G401 (cell line): Measurements from ENCODE around the gene HPCAL1. TPM values are rescaled to one million over a fixed set of nuclear protein-coding genes. Genes with fewer than 3 reads are reported as not detected.

Source experiments
- DNase-seq: peaks from one replicate; pipeline ENCODE4 v3.0.0-alpha.2; 2015; ENCODE audit warnings: low spot score
- in situ Hi-C: cut with HindIII; loops from 2 replicates; pipeline ENCODE4 v1.10.0; 2016; ENCODE audit warnings: low sequenced_read_pairs, mixed read lengths
- total RNA-seq: library from RNA; depleted of rRNA; stranded (reverse); fragments of >200 nt; shearing (Covaris generic); gene quantifications from 2 replicates; pipeline ENCODE4 v1.2.3, GENCODE V29; 2014

HPCAL1 gene
- total RNA-seq, 1 experiment from 2014 or later = 34.8 TPM

DNA sequence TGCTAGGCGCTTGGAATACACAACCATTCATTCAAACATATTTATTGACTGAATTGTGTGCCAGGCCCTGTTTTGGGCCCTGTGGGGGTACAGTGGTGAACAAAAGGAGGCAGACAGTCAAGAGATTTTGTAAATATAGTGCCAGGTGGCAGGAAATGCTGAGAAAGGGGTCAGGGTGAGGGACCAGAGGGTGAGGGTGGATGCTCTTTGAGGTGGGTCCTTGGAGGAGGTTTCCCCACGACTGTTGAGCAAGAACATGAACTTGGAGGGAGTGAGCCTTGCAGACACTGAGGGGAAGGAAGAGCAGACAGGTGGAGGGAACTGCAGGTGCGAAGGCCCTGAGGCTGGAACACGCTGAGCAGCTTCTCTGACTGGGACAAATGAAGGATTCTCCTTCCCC lies 104.7 kb downstream of the HPCAL1 start:
- DNase-seq = no peak
- in situ Hi-C loops = no loop called here

DNA sequence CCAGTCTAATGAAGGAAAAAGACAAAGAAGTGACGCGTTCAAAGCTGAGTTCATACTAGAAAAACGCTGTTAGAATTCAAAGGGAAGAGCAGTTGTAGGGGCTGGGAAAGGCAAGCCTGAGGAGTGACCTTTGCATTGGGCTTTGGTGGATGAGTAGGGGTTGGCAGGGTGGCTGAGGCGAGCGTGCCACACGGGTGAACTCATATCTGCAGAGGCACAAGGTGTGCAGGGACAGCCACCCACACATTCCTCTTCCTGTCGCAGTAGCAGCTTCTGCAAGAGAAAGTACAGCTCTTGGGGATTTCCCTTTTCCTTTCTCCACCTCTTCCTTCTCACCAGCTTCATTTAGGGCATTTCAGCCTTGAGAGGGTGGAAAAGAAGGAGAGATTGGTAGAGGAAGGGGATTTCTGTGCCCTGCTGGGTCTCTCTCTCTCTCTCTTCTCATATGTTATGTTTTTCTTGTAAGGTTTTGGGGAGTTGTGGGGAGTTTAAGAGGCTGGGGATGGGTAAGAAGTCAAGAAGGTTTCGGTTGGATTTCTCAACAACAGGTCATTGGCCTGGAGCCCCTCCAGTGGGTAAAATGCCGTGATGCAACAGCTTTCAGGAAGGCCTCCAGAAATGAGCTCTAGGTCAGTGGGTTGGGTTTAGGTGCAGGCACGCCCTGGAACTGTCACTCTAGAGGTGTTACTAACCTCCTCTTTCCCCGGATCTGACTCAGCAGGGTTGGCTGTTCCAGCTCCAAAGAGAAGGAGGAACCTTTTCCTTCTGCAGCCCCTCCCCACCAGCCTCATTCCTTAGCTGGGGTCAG lies 105.3 kb downstream of the HPCAL1 start:
- in situ Hi-C loops = no loop called here
- no peak for DNase-seq

DNA sequence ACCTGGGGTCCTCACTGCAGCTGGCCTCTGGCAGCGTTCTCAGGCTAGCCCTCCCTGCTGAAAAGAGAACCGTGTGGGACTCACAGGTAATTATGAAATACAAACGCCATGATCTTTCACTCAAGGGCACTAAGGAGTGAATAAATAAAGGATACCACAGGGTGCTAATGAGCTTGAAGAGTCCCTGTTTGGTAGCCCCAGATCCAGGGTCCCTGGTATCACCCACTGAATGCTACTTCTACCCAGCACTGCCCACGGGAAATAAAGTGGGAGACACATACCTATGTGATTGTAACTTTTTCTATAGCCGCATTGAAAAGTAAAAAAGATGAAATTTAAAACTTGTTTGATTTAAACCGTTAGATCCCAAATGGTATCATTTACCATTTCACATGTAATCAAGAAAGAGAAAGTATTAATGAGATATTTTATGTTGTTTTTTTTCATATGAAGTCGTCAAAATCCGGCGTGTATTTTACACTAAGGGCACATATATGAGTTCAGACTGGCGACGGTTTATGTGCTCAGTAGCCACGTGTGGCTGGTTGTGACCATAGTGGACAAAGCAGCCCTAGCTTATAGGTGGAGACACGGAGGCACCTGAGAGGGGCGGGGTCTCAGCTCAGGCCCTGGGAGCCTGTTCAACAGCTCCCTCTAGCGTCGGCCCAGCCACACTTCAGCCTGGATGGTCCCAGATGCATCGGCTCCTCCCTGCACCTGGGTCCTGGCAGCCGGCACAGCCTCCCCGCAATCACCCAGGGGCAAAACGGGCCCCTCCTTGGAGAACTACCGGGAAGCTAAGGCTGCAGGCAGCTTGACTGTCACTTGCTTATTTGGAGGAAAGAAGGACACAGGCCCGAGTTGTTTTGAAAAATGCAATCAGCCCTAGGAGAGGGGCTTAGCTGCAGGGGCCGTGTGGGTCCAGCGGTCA lies 106.2 kb downstream of the HPCAL1 start:
- DNase-seq = peak; percentile 91
- in situ Hi-C loops = no loop called here

DNA sequence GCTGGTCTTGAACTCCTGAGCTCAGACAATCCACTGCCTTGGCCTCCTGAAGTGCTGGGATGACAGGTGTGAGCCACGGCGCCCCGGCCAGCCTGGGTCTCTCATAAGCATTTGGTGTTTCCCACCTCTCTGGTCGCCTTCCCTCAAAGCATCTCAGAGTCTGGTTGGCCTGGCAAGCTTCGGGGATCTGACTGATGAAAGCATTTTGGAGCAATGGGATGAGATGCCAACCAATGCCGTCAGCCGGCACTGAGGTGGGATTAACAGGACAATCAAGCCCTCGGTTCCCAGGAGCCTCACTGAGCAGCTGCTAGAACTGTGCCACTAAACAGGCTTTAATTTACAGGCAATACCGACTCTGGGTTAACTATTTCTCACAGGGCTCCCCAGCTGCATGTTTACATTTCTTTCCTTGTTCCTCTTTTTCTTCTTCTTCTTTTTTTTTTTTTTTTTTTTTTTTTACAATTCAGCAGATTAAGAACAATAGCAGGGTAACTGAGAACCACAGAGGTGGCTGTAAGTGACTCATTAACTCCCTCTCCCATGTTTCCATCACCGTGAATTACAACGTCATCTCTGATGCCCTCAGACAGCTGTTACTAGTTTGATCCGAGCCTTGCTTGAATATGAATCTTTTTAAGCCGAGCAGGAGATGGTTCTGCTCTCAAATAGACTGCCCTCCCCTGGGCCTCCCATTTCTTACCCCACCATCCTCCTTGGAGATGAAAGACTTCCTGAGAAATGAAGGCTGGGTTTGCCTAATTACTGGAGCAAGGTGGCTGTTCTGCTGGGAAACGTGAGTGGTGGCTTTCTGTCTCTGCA lies 107.5 kb downstream of the HPCAL1 start:
- DNase-seq = peak; percentile 68
- in situ Hi-C loops = no loop called here

DNA sequence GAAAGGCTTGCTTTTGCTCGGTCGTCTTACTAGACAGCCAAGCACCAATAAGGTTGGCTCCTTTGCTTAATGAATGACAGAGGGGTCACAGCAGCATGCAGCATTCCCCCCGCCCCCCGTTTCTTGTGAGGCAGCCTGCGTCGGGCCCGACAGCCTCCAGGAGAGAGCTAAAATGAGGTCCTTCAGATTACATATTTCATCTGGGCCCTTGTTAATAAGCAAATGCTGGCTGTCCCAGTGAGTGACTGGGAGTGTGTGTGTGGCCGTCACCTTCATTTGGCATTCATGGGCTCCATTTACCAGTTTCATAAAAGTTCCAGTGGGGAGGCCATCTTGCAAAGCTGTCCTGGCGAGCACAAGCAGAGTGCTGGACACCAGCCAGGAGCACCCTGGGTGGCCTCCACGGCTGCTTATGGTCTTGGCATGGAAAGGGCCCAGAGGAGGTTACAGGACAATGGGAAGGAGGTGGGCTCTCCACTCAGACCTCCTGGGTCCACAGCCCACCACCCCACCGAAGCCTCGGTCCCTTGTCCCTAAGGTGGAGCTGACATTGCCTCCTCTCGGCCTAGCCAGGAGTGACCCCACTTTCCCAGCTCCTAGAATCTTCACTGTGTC lies 108.2 kb downstream of the HPCAL1 start:
- in situ Hi-C loops = no loop called here
- no peak for DNase-seq

DNA sequence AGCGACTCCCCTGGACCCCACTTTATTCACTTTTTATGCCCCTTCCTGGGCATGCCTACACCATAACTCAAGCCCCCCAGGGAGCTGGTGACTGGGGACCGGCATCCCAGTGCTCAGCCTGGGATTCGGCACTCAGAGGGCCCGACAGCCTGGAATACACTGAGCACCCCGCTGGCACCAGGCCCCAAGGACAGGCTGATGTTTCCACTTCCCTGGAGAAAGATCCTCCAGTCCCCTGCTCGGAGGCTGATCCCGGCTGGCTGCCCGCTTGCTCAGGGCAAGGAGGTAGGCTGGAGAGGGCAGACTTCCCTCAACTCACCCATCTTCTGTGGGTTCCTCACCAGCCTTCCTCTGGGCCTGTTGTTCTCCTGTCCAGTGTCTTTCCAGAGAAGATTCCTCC lies 108.9 kb downstream of the HPCAL1 start:
- in situ Hi-C loops = no loop called here

DNA sequence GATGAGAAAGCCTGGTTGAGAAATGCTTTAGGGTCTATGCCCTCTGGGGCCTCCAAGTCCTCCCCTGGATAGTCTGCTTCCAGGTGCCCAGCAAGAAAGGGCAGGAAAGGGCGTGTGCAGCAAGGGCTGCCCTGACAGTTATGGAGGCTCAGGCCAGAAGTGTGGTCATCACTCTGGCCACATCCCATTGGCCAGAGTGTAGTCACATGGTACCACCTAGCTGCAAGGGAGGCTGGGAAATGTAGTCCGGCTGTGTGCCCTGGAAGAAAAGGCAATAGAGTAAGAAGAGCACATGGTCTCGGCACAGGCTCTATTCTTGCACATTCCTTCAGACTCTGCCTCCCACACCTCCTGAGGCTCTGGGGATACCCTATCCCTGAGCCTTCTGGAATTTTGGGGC lies 109.7 kb downstream of the HPCAL1 start:
- in situ Hi-C loops = no loop called here
- peak; percentile 70 for DNase-seq

More for the DNA sequence above, 108.9 kb downstream of the HPCAL1 start:
- DNase-seq = no peak

DNA sequence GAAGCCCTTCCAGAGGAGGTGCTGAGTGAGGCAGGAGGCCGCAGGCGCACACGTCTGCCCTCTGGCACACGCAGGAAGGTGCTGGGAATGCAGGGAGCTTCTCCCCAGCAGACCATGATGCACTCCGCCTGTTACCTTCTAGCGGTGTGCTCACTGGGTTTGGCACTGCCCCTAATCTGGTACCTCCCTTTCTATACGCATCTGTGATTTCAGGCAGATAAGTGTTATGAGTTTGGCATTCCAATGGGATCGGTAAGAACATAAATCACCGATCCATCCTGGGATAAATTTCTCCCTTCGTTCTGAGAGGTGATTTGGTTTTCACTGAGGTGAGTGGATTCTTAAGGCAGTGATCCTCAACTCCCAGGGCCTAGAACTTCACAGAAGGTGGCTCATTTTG lies 110.8 kb downstream of the HPCAL1 start:
- in situ Hi-C loops = no loop called here

DNA sequence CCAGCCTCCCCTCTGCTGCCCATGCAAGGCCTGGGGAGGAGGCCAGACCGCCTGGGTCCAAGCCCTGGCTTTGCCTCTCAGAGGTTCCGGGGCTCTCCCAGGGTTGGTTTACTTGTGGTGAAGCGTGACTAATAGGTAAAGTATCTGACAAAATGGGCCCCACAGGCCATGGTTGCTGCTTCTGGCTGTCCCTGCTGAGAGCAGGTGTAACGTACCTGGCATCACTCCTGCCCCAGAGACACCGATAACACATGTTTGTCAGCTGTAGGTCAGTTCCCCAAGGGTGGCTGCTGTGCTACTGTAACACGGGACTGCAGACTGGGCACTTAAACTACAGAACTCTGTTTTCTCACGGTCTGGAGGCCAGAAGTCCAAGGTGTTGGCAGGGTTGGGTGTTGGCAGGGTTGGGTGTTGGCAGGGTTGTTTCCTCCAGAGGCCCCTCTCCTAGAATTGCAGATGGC lies 111.3 kb downstream of the HPCAL1 start:
- peak; percentile 80 for DNase-seq
- in situ Hi-C loops = no loop called here

More for the DNA sequence above, 110.8 kb downstream of the HPCAL1 start:
- no peak for DNase-seq

DNA sequence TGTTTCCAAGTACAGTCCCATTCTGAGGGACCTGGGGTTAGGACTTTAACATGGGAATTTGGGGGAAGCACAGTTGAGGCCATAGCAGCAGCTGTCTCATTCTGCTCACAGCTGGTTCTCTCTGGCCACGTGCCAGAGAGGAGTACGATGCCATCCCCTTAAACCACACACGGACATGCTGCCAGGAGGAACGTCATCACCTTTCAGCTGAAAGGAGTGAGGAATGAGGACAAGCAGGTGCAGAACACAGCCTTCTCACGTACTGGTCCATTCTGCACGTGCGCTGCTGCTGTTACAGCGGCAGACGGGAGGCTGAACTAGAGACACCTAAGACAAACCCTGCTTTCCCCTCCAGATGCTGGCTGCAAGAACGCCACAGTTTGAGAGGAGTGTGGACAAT lies 111.9 kb downstream of the HPCAL1 start:
- no peak for DNase-seq
- in situ Hi-C loops = no loop called here

DNA sequence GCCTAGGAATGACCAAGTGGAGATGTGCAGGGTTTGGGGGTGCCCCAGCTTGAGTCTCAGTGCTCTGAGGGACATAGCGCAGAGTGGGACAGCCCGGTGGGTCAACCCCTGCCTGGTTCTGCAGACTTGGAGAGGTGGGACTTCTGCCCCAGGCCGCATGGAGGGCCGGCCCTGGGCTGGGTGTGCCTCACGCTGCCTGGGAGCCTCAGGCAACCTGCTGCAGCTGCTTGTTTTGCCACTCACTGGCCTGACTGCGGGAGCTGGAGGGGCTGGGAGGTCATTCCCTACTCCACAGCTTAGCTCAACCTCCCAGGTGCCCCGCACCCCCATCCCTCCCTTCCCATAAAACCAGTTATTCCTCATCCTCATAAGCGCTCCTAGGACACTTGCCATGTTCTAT lies 112.3 kb downstream of the HPCAL1 start:
- in situ Hi-C loops = no loop called here
- no peak for DNase-seq

DNA sequence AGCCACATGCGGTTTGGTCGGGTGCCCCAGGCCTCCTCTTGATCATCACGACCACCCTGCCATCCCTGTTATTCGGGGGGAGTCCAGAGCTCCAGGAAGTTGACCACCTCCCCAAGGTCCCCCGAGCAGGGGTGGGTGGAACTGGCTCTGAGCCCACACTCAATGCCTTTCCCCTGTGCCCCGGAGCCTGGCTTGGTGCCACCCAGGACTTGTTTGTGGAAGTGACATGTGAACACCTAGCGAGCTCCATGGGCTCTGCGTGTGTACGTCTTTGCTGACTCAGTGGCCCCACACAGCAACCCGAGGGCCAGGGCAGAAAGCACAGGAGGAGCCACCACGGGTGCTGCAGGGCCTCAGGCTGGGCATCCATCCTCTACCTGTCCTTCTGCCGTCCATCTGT lies 112.9 kb downstream of the HPCAL1 start:
- in situ Hi-C loops = no loop called here
- DNase-seq = no peak

DNA sequence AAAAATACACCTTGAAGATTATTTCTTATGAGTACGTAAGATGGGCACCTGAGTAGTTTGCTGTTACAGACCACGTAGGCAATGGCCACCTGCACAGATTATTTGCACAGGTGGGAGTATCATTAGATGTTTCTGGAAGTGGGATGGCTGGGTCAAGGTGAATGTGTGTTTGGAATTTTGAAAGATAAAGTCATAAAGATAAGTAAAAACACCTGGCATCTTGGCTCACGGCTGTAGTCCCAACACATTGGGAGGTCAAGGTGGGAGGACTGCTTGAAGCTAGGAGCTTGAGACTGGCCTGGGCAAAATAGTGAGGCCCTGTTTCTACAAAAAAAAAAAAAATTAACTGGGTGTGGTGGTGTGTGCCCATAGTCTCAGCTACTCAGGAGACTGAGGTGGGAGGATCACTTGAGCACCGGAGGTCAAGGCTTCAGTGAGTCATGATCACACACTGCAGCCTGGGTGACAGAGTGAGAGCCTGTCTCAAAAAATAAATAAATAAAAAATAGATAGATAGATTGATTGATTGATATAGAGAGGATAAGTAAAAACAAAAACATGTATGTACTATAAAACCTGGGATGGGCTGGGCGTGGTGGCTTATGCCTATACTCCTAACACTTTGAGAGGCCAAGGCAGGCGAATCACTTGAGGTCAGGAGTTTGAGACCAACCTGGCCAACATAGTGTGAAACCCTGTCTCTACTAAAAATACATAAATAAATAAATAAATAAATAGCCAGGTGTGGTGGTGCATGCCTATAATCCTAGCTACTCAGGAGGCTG lies 115.0 kb downstream of the HPCAL1 start:
- in situ Hi-C loops = no loop called here
- DNase-seq = no peak

DNA sequence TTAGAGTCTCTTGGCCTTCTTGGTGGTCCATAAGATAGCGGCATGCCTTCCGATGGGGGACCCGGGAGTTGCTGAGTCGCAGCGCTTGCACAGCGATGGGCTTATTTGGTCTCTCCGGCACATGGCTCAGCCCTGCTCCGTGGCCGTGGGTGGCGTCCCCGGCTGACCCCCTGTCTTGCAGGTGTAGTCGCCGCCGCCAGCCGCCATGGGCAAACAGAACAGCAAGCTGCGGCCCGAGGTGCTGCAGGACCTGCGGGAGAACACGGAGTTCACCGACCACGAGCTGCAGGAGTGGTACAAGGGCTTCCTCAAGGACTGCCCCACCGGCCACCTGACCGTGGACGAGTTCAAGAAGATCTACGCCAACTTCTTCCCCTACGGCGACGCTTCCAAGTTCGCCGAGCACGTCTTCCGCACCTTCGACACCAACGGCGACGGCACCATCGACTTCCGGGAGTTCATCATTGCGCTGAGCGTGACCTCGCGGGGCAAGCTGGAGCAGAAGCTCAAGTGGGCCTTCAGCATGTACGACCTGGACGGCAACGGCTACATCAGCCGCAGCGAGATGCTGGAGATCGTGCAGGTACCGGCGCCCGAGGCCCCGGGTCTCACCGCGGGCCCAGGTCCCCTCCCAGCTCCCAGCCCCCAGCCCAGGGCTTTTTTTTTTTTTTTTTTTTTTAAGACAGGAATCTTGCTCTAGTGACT lies 117.0 kb downstream of the HPCAL1 start:
- DNase-seq = no peak
- in situ Hi-C loops = no loop called here

DNA sequence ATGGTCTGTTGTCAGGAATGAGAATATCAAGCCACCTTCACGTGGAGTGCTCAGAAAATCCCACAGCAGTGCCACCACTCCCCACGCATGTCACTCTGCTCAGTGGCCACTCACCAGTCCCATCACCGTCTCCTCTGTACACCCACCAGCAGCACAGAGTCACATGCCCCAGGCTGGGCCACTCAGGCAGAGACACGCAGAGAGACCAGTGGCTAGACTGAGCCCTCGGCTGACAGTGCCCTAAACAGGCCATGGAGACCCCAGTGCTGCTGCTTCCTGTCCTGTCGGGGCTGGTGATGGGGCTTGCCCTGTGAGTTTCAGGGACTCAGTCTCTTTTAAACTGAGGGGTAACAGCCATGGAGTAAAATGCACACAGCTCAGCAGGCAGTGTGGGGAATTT lies 119.5 kb downstream of the HPCAL1 start:
- in situ Hi-C loops = no loop called here
- DNase-seq = no peak

DNA sequence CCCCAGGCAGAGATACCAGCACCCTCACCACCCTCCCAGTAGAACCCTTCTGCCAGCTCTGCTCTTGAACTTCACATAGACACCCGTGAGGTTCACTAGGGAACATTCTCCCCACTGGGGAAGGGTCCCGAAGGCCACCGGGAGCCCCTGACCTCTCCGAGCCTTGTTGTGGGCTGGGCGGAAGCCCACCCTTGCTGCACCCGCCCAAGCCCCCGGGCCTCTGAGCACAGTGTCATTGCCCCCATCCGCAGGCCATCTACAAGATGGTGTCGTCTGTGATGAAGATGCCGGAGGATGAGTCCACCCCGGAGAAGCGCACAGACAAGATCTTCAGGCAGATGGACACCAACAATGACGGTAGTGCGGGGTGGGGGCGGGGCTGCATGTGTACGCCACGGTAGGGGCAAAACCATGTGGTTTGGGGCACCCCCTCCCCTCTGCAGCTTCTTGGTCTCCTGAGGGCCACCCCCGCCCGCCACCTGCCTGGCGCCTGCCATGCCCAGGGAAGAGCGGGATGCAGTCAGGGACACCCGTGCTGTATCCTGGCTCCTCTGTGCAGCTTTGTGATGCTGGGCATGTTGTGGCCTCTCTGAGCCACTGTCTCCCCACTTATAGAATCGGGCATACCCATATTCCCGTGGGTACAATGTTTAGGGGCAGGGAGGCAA lies 120.2 kb downstream of the HPCAL1 start:
- DNase-seq = no peak
- in situ Hi-C loops = no loop called here

DNA sequence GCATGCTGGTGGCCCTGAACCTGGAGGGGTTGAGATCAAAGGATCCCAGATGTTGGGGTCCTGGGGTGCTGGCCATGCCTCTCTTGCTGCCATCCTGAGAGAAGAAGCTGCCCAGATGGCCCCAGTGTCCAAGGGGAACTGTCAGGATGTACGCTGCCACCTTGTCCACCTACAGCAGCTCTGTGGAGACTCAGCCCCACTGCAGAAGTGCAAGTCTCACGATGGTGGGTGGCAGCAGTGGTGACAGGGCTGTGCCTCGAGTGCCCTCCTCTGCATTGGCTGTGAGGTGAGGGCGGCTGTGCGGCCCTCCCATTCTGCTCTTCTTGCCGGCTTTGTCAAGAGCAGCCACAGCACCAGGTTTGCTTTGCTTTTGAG lies 120.7 kb downstream of the HPCAL1 start:
- no peak for DNase-seq
- in situ Hi-C loops = no loop called here
